Stimulated activated CD8-positive, alpha-beta memory T cell treated with anti-CD3 and anti-CD28 coated beads, Interleukin-2, amount 100 ng/mL, for 48 hours (primary cell): ENCODE data around the gene CARD9.
"Not testable (repeated sequence)": the region's sequence is repeated elsewhere in the genome, so short reads cannot be mapped to it uniquely, and the experiment has no call there.

ENCODE experiments used
- DNase-seq, 2 donors: peaks; one replicate each; pipeline ENCODE4 v3.0.0-alpha.2; 2020; ENCODE audit warnings: low read depth in 2 of 2

The CARD9 gene

DNA sequence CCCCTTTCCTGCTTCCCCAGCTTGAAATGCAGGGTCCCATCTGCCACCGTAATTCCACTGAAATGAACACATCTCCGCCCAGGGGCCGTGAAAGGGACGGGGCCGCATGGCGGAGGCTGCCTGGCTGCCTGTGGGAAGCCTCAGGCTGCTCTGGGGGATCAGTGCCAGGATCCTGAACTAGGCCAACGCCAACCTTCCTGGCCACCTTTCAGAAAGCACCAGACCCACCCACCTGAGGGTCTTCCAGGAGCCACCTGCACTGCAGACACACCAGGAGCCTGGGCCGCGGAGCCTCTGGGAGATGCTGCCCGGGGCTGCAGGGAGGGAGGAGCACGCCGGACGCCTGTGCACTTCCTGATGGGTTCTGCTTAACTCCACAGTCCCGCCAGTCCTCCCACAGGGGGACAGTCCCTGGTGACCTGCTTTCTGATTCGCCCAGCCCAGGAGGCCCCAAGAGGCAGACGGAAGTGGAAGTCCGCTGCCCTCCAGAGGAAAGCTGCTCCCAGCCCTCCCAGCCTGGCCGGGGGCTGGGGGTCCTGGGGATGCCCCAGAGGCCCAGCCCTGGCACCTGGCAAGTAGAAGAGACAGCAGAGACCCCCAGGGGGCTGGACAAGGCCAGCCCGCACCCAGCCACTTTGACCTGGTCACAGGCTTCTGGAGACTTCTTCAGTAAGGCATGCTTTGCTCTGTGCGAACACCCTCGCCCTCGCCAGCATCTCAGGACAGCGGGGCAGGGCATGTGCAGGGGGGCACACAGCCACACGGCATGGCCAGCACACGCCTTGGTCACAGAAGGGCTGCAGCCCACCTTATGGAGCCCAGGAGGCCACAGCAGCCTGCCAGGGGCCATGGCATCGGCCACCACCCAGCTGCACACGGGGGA is at the start of gene CARD9:
Gene CARD9 (minus strand): TSS at position 370 of the 883 bp plus-strand sequence. CDS start 1,591 bp downstream, outside the sequence.
- no peak for DNase-seq

DNA sequence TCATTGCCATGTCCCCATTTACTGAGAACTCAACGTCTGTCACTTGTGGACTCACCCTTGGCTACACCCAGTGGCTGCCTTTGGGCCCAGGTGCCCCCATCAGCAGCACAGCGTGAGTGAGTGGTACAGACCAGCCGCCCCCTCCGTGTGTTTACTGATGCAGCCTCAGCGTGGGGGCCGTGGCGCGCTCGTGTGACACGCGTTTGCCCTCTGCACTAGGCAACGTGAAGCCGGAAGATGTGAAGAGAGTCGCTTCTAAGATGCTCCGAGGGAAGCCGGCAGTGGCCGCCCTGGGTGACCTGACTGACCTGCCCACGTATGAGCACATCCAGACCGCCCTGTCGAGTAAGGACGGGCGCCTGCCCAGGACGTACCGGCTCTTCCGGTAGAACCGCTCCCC is 49.4 kb upstream of the CARD9 start:
- DNase-seq = no peak

DNA sequence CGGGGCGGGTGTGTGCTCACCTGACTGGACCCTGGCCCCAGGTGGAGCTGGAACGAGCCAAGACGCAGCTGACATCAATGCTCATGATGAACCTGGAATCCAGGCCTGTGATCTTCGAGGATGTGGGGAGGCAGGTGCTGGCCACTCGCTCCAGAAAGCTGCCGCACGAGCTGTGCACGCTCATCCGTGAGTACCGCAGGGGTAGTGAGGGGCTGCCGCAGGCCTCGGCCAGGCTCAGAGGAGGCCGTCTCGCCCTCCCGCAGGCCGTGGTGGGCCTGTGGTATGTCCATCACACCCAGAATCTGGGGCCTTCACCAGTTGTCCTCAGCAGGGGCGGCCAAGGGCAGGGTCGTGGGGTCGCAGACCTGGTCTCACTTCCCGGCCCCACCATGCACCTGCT is 48.3 kb upstream of the CARD9 start:
- no peak for DNase-seq

- no peak for DNase-seq
Observed at GRCh38 chr9:136419092-136419420, 45.6 kb upstream of the CARD9 start.

DNA sequence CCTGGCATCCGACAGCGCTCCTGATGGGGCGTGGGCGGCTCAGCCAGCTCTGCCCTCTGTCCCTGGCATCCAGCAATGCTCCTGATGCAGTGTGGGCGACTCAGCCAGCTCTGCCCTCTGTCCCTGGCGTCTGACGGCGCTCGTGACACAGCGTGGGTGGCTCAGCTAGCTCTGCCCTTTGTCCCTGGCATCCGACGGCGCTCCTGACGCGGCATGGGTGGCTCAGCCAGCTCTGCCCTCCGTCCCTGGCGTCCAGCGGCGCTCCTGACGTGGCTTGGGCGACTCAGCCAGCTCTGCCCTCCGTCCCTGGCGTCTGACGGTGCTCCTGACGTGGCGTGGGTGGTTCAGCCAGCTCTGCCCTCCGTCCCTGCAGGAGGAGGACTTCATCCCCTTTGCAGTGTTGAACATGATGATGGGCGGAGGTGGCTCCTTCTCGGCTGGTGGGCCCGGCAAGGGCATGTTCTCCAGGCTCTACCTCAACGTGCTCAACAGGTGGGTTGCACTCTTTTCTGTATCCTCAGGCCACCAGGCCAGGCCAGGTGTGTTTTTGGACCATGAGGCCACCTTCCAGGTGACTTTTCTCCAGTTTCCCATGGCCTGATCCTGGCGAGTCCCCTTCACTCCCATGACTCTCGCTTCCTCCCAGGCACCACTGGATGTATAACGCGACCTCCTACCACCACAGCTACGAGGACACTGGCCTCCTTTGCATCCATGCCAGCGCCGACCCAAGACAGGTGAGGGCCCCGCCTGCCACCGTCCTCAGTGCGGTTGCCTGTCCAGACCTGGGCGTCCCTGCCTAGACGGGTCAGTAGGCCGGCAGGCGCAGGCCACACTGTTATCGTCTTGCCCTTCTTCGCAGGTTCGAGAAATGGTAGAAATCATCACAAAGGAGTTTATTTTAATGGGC is 45.0 kb upstream of the CARD9 start:
- DNase-seq = no peak

DNA sequence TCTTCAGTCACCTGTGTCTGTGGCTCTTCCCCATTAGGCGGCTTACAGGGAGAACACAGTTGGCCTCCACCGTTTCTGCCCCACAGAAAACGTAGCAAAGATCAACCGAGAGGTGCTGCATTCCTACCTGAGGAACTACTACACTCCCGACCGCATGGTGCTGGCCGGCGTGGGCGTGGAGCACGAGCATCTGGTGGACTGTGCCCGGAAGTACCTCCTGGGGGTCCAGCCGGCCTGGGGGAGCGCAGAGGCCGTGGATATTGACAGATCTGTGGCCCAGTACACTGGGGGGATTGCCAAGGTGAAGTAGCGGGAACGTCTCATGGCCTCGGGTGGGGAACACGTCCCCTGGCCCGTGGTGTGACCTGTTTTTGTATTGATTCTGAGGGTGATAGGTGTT is 43.4 kb upstream of the CARD9 start:
- DNase-seq = no peak

DNA sequence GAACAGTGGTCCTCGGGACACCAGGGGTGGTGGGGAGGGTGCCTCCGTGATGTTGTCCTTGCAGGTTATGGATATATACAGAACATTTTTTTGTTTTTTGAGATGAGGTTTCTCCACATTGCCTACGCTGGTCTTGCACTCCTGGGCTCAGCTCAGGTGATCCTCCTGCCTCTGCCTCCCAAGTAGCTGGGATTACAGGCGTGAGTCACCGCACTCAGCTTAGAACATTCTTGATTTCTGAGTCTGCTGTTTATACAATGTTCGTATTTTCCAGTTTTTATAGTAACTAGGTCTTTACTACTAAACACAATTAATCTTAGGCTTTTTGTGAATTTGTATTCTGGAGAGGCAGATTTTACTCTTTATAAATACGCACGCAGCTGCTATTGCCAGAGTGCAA is 43.0 kb upstream of the CARD9 start:
- DNase-seq = no peak

DNA sequence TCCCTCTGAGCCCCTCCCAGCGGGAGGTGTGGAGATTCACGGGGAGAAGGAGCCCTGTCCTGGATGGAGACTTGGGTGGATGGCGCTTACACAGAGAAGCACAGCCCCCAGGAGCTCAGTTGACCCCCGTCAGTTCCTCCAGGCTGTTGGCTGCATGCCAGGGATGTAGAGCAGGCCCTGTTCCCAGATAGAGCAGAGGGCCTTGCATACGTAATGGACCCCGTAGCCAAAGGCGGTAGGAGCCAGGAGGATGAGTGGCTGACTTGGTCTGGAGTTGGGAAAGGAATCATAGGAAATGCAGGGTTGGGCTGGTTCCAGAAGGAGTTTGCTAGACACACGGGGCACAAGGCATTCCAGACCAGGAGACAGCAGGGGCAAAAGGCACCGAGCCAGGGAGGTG is 39.5 kb upstream of the CARD9 start:
- no peak for DNase-seq

DNA sequence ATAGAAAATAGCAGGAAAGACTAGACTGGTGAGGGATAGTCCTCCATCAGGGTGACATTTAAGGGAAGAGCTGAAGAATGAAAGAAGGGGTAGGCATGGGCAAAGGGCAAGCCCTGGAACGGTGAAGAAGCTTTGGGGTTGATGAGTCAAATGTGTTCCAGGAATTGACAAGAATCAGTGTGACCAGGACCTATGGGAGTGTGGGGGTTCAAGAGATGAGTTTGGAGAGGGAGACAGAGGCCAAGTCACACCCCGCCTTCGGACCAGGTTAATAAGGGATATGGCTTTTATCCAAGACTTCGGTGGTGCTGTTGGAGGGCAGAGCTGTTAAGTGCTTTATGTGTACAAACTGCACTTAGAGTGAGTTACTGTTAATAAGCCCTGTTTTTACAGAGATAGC is 37.9 kb upstream of the CARD9 start:
- DNase-seq = no peak

DNA sequence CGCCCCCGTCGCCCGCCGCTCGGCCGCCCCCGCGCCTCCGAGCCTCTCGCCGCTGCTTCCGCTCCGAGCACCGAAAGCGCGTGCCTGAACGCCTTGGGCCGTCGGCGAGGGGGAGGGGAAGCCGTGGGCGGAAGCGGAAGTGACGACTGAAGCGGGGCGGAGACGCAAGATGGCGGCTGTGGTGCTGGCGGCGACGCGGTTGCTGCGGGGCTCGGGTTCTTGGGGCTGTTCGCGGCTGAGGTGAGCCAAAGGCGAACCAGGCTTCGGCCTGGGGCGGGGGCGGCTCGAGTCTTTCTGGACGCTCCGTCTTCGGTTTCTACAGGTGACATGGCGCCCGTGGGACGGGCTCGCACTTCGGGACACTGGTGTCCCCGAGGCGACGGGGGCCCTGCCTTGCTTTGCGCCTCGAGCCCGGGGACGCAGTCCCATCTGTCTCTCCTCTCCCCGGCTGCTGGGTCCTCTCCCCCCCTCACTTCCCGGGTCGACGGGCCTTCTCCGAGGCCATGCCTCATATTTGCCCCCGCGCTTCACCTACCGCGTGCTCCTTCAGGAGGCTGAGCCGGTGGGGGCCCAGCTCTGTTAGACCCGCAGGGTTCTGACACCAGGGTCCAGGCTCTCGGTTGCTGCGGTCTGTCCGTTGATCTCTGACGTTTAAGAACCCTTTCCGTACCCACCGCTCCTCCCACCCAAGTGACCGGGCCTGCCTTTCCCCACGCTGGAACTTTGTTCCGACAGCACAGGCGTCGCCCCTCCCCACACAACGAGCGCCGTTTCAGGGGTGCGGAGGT is 37.2 kb upstream of the CARD9 start, which contains the start of the genes ENTR1 and PMPCA:
Gene ENTR1 (minus strand): TSS at position 115 of the 788 bp plus-strand sequence. CDS start 217 bp downstream, outside the sequence.
Gene PMPCA (plus strand): TSS at position 159 of the 788 bp plus-strand sequence. CDS start 11 bp downstream, at position 170.
- peak; percentile 95 to 97 for DNase-seq

- DNase-seq = peak in 1 of 2 donors; percentile 30
Observed at GRCh38 chr9:136409557-136410455, 36.3 kb upstream of the CARD9 start.

DNA sequence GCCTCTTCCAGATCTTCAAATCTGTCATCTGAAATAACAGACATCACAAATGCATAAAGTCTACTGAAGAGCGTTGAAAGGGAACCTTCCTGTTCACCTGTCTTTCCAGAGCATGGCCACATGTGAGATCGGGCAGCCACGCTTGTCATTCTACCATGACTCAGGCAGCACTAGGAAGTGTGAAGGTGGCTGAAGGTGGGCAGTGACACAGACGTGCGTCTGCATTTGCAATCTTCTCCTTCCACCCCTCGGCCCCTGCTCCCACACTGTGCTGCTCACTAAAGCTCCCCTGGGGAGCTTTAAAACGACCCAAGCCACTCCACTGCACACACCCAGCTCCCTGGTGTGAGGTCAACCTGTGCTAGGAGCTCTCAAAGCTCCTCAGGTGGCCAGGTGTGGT is 34.4 kb upstream of the CARD9 start:
- DNase-seq = no peak

- DNase-seq = not testable (repeated sequence)
Observed at GRCh38 chr9:136407061-136407460, 33.6 kb upstream of the CARD9 start.

DNA sequence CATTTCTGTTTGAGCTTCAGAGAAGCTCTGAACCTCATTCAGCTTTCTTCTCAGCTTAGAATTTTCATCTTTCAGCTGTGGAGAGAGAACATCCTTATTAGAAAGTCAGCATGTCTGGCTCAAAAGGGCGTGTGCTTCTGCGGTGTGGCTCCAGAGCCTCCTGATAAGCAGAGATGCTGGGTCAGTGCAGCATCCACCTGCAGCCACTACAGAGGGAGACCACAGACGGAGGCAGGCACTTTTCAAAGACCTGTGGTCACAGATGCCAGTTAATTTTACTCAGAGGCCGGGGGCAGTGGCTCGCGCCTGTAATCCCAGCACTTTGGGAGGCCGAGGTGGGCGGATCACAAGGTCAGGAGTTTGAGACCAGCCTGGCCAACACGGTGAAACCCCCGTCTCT is 32.4 kb upstream of the CARD9 start:
- DNase-seq = not testable (repeated sequence)

DNA sequence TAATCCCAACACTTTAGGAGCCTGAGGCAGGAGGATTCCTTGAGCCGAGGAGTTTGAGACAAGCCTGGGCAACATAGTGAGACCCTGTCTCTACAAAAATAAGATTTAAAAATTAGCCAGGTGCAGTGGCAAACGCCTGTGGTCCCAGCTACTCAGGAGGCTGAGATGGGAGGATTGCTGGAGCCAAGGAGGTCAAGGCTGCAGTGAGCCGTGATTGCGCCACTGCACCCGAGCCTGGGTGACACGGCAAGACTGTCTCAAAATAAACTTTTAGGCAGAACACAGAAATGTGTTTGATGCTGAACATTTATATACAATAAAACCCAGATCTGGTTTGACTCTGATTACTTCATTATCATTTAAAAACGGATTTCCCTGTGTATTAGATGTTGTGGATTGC is 32.0 kb upstream of the CARD9 start:
- DNase-seq = no peak

DNA sequence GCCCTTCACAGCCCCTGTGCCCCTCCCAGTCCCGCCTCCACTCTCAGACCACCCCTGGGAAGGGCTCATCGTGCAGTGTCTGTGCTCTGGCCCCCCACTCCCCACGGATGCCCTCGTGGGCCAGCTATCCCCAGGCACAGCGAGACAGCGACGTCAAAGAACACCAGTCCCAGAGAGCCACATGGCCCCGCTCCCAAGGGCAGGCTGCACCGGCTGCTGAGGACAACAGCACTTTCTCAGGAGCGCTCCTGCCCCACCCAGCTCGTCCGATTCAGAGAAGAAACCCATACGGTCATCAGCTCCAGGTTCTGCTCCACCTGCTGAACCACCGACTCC is 31.3 kb upstream of the CARD9 start:
- no peak for DNase-seq

- no peak for DNase-seq
Observed at GRCh38 chr9:136403915-136404800, 30.7 kb upstream of the CARD9 start.

- peak; percentile 53 to 57 for DNase-seq
Observed at GRCh38 chr9:136403538-136403914, 30.1 kb upstream of the CARD9 start.

- DNase-seq = no peak
Observed at GRCh38 chr9:136402067-136402466, 28.6 kb upstream of the CARD9 start.
